Mesenchymal stem cell (in vitro differentiated cells and primary cell): Measurements from ENCODE around the gene CAPN1.
"Not testable (repeated sequence)": the region's sequence is repeated elsewhere in the genome, so short reads cannot be mapped to it uniquely, and the experiment has no call there.

Source experiments
- DNase-seq: peaks from one replicate; pipeline ENCODE4 v3.0.0-alpha.2; 2013
- H2AFZ ChIP-seq: one replicate; pipeline ENCODE4 v1.6.1; 2013; ENCODE audit warnings: low read depth, mild to moderate bottlenecking, control low read depth, inconsistent platforms, low read length, moderate library complexity
- H2AK5ac ChIP-seq: 2 replicates; pipeline ENCODE4 v1.6.1; 2013; ENCODE audit warnings: low read length, moderate library complexity, mild to moderate bottlenecking, inconsistent platforms; ENCODE audit not compliant: severe bottlenecking
- H2BK120ac ChIP-seq: one replicate; pipeline ENCODE4 v1.6.1; 2013; ENCODE audit warnings: low read depth, mild to moderate bottlenecking, inconsistent platforms, low read length, moderate library complexity
- H2BK12ac ChIP-seq, 2 experiments: one replicate each; pipeline ENCODE4 v1.6.1; 2013; ENCODE audit warnings: inconsistent platforms in 2 of 2, low read length in 2 of 2, mild to moderate bottlenecking in 2 of 2, moderate library complexity in 2 of 2, control low read depth in 1 of 2
- H2BK15ac ChIP-seq: one replicate; pipeline ENCODE4 v1.6.1; 2013; ENCODE audit warnings: mild to moderate bottlenecking, low read depth, inconsistent platforms; ENCODE audit not compliant: poor library complexity, severe bottlenecking
- H2BK5ac ChIP-seq: 2 replicates; pipeline ENCODE4 v1.6.1; 2013; ENCODE audit warnings: low read depth, mild to moderate bottlenecking, low read length, control low read depth, inconsistent platforms; ENCODE audit not compliant: poor library complexity, severe bottlenecking
- H3K14ac ChIP-seq, 2 experiments: one replicate each; pipeline ENCODE4 v1.6.1; 2013; ENCODE audit warnings: inconsistent platforms in 2 of 2, low read length in 2 of 2, control low read depth in 1 of 2, mild to moderate bottlenecking in 1 of 2, moderate library complexity in 1 of 2
- H3K18ac ChIP-seq, 2 experiments: one replicate each; pipeline ENCODE4 v1.6.1; 2013; ENCODE audit warnings: inconsistent platforms in 2 of 2, low read length in 2 of 2, control low read depth in 1 of 2, low read depth in 1 of 2, mild to moderate bottlenecking in 1 of 2
- H3K23ac ChIP-seq, 2 experiments: one replicate each; pipeline ENCODE4 v1.6.1; 2013; ENCODE audit warnings: inconsistent platforms in 2 of 2, low read length in 2 of 2, mild to moderate bottlenecking in 2 of 2, moderate library complexity in 2 of 2, control low read depth in 1 of 2
- H3K27ac ChIP-seq: 2 replicates; pipeline ENCODE4 v1.5.1; 2013; ENCODE audit warnings: mild to moderate bottlenecking, moderate library complexity, low read length, control low read depth, inconsistent platforms; ENCODE audit not compliant: poor library complexity, severe bottlenecking
- H3K27me3 ChIP-seq, 2 experiments: 2 replicates each; pipeline versions ENCODE4 v1.6.1 to v1.7.0; 2013; ENCODE audit warnings: low read length in 2 of 2, mild to moderate bottlenecking in 2 of 2, moderate library complexity in 2 of 2, control low read depth in 1 of 2, inconsistent platforms in 1 of 2; ENCODE audit not compliant: control insufficient read depth in 1 of 2, insufficient read depth in 1 of 2
- H3K36me3 ChIP-seq, 2 experiments: 2 replicates each; pipeline versions ENCODE4 v1.6.1 to v1.7.0; 2013; ENCODE audit warnings: low read length in 2 of 2, control low read depth in 1 of 2, inconsistent platforms in 1 of 2, low read depth in 1 of 2, mild to moderate bottlenecking in 1 of 2; ENCODE audit not compliant: insufficient read depth in 2 of 2, control insufficient read depth in 1 of 2
- H3K4ac ChIP-seq, 2 experiments: one replicate each; pipeline ENCODE4 v1.6.1; 2013; ENCODE audit warnings: inconsistent platforms in 2 of 2, low read length in 2 of 2, mild to moderate bottlenecking in 2 of 2, moderate library complexity in 2 of 2, control low read depth in 1 of 2, low read depth in 1 of 2
- H3K4me1 ChIP-seq: 2 replicates; pipeline ENCODE4 v1.6.1; 2013; ENCODE audit warnings: low read depth, low read length, control low read depth; ENCODE audit not compliant: control insufficient read depth, insufficient read depth
- H3K4me2 ChIP-seq: 2 replicates; pipeline ENCODE4 v1.6.1; 2013; ENCODE audit warnings: low read length, mild to moderate bottlenecking, inconsistent platforms; ENCODE audit not compliant: poor library complexity, severe bottlenecking
- H3K4me3 ChIP-seq, 2 experiments: 2 replicates each; pipeline versions ENCODE4 v1.5.1 to v1.7.0; 2013; ENCODE audit warnings: low read length in 2 of 2, mild to moderate bottlenecking in 2 of 2, control low read depth in 1 of 2, low read depth in 1 of 2; ENCODE audit not compliant: insufficient read depth in 1 of 2
- H3K79me1 ChIP-seq: replicated peaks from 2 replicates; pipeline ENCODE4 v1.6.1; 2013; ENCODE audit warnings: mild to moderate bottlenecking, control low read depth, low read length, inconsistent platforms; ENCODE audit not compliant: poor library complexity, severe bottlenecking
- H3K9ac ChIP-seq: 2 replicates; pipeline ENCODE4 v1.7.0; 2013; ENCODE audit warnings: mild to moderate bottlenecking, low read length, moderate library complexity
- H3K9me3 ChIP-seq: 2 replicates; pipeline ENCODE4 v1.7.0; 2013; ENCODE audit warnings: mild to moderate bottlenecking, low read length; ENCODE audit not compliant: control insufficient read depth
- H4K8ac ChIP-seq: one replicate; pipeline ENCODE4 v1.6.1; 2013; ENCODE audit warnings: inconsistent platforms, mild to moderate bottlenecking, low read length, moderate library complexity
- H4K91ac ChIP-seq: one replicate; pipeline ENCODE4 v1.6.1; 2013; ENCODE audit warnings: mild to moderate bottlenecking, low read length, inconsistent platforms
- whole genome bisulfite sequencing: methylation state at CpG from one replicate; pipeline ENCODE4 v1.1.7; 2013; ENCODE audit warnings: mixed read lengths; 5-methylcytosine and 5-hydroxymethylcytosine counted together

The CAPN1 gene

DNA sequence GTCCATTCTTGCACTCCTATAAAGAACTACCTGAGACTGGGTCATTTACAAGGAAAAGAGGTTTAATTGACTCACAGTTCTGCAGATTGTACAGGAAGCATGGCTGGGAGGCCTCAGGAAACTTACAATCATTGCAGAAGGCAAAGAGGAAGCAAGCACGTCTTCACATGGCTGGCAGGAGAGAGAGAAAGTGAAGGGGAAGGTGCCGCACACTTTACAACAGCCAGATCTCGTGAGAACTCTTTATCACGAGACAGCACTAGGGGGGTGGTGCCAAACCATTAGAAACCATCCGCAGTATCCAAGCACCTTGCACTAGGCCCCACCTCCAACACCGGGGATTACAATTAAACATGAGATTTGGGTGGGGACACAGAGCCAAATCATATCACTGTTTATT is 60.7 kb downstream of the CAPN1 start:
- Histone ChIP-seq H4K91ac (no peak overlapping the region), H2AFZ (no peak overlapping the region), H2BK12ac (no peak overlapping the region), H3K9me3 (peaks cover 4% of the 10 kb centered on the region), H3K36me3 (no peaks in the 10 kb centered on the region), H3K79me1 (no peaks in the 10 kb centered on the region), H3K4me2 (no peak overlapping the region), H2AK5ac (no peak overlapping the region), H3K4me1 (peaks cover 1% of the 10 kb centered on the region), H2BK120ac (no peak overlapping the region), H3K4me3 (no peak overlapping the region), H3K27me3 (peaks cover 9 to 11% of the 10 kb centered on the region in 2 experiments), H4K8ac (no peak overlapping the region), H2BK5ac (no peak overlapping the region), H3K14ac (no peak overlapping the region), H3K23ac (no peak overlapping the region), H3K18ac (no peak overlapping the region), H2BK15ac (no peak overlapping the region), H3K4ac (no peak overlapping the region), H3K9ac (no peak overlapping the region), H3K27ac (no peak overlapping the region)
- no peak for DNase-seq
- 80% methylated on average over 5 of the region's 6 CpGs for WGBS

DNA sequence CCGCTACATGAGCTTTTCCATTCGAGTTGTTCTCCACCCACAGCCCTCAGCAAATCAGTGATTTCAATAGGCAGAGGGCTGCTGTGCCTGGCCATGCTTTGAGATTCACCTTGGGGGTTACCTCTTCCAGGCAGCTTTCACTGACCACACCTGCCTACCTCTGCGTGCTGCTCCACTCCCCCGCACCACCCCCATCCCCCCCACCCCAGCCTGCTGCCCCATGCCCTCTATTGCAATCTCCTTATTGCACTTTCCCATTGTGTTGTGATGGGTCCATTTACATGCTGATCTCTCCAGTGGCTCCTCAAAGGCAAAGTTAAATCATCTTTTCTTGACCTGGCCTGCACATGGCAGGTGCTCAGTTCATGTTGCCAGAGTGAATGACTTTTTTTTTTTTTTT is 62.1 kb downstream of the CAPN1 start:
- no peak for DNase-seq
- Histone ChIP-seq H2BK120ac (no peak overlapping the region), H3K9ac (no peak overlapping the region), H4K91ac (no peak overlapping the region), H3K4me3 (no peak overlapping the region), H2AK5ac (no peak overlapping the region), H3K27ac (no peak overlapping the region), H3K27me3 (peaks cover 9 to 11% of the 10 kb centered on the region in 2 experiments), H3K4me1 (peaks cover 1% of the 10 kb centered on the region), H3K23ac (no peak overlapping the region), H3K4ac (no peak overlapping the region), H2BK15ac (no peak overlapping the region), H3K18ac (no peak overlapping the region), H3K36me3 (no peaks in the 10 kb centered on the region), H3K14ac (no peak overlapping the region), H3K9me3 (peaks cover 4% of the 10 kb centered on the region), H3K79me1 (no peaks in the 10 kb centered on the region), H2BK12ac (no peak overlapping the region), H2BK5ac (no peak overlapping the region), H4K8ac (no peak overlapping the region), H2AFZ (no peak overlapping the region), H3K4me2 (no peak overlapping the region)
- WGBS = 62% methylated on average over 4 of the region's 4 CpGs

DNA sequence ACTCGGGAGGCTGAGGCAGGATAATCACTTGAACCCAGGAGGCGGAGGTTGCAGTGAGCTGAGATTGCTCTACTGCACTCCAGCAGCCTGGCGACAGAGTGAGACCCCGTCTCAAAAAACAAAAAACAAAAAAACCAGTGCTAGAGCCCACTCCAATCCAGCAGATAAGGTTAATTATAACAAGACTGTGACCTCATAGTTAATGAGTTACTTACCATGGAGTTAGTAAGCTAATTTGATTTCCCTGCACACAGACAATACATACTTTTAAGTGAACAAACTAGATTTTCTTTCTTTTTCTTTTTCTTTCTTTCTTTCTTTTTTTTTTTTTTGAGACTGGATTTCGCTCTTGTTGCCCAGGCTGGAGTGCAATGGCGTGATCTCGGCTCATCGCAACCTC is 63.3 kb downstream of the CAPN1 start:
- H3K27me3 ChIP-seq = peaks cover 9 to 11% of the 10 kb centered on the region in 2 experiments
- H3K9me3 ChIP-seq, H2AFZ ChIP-seq, DNase-seq, H2BK5ac ChIP-seq, H3K79me1 ChIP-seq, H2BK15ac ChIP-seq, H3K18ac ChIP-seq, H3K23ac ChIP-seq, H3K14ac ChIP-seq, H3K4ac ChIP-seq, H3K4me3 ChIP-seq, H2BK120ac ChIP-seq, H3K9ac ChIP-seq, H3K27ac ChIP-seq, H3K4me1 ChIP-seq, H4K8ac ChIP-seq, H3K4me2 ChIP-seq, H2BK12ac ChIP-seq, H4K91ac ChIP-seq, H3K36me3 ChIP-seq, H2AK5ac ChIP-seq: not testable (repeated sequence)
- WGBS = 92% methylated on average over 3 of the region's 8 CpGs

DNA sequence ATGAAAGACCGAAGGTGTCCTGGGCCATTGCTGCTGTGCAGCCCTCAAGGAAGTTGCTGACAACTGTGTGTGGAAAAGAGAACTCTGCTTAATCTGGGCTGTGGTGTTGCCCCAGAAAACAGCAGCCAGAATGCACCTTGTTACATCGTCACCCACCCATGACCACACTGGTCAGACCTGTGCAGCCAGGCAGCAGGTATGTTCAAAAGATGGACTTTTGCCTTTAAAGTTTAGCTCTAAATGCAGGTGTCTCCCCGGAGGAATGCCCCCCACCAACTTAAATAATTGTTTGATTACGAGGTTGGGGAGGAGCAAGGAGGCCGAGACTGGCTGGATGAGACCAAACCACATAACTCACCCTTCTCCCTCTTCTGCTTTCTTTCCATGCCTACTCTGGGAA is 64.8 kb downstream of the CAPN1 start:
- Histone ChIP-seq H3K9ac (no peak overlapping the region), H3K27me3 (peaks cover 9 to 11% of the 10 kb centered on the region in 2 experiments), H4K91ac (no peak overlapping the region), H3K4me3 (no peak overlapping the region), H3K4me2 (no peak overlapping the region), H3K4ac (no peak overlapping the region), H2BK5ac (no peak overlapping the region), H3K23ac (no peak overlapping the region), H3K4me1 (peaks cover 1% of the 10 kb centered on the region), H3K79me1 (no peaks in the 10 kb centered on the region), H3K18ac (no peak overlapping the region), H3K9me3 (peaks cover 4% of the 10 kb centered on the region), H2BK15ac (no peak overlapping the region), H4K8ac (no peak overlapping the region), H2AFZ (no peak overlapping the region), H3K14ac (no peak overlapping the region), H3K36me3 (no peaks in the 10 kb centered on the region), H2AK5ac (no peak overlapping the region), H3K27ac (no peak overlapping the region), H2BK12ac (no peak overlapping the region), H2BK120ac (no peak overlapping the region)
- DNase-seq = no peak
- WGBS = 83% methylated on average over 4 of the region's 5 CpGs
